DMS 273 (cell line): Measurements from ENCODE around the gene DOCK1.
A peak's percentile ranks its signal among the peaks of the same experiment; 100 is the strongest.

Experiments
- DNase-seq: peaks from one replicate; lab custom pipeline; 2025; ENCODE audit not compliant: unreplicated experiment; lab: John Stamatoyannopoulos, UW

Gene DOCK1

GRCh38 chr10:127133225-127133624, 228.0 kb downstream of the DOCK1 start:
- no peak for DNase-seq

- DNase-seq = no peak
Observed at GRCh38 chr10:127133672-127134500, 228.7 kb downstream of the DOCK1 start.

- DNase-seq = no peak
Observed at GRCh38 chr10:127135844-127136577, 230.8 kb downstream of the DOCK1 start.

GRCh38 chr10:127137391-127137790, 232.2 kb downstream of the DOCK1 start:
- no peak for DNase-seq

GRCh38 chr10:127142136-127142535, 236.9 kb downstream of the DOCK1 start:
- DNase-seq = no peak

GRCh38 chr10:127142856-127143255, 237.6 kb downstream of the DOCK1 start:
- DNase-seq = no peak

DNA sequence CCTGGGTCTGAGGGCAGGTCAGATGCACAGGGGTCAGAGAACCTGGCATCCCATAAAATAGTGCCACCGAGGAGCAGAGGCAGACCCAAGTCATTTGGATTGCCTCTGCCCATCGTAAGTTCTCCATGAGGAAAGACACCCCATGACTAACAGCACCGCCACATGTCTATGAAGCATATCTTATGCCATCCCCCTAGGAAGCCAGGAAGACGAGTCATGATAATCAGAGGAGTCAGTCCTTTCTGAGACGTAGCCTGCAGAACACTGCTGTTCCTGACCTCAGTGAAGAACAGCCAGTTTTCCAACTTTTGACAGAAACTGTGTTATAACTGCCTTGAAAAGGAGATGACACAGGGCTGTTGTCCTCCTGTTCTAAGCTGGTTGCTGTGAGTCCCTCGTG, 239.9 kb downstream of the DOCK1 start:
- no peak for DNase-seq

DNA sequence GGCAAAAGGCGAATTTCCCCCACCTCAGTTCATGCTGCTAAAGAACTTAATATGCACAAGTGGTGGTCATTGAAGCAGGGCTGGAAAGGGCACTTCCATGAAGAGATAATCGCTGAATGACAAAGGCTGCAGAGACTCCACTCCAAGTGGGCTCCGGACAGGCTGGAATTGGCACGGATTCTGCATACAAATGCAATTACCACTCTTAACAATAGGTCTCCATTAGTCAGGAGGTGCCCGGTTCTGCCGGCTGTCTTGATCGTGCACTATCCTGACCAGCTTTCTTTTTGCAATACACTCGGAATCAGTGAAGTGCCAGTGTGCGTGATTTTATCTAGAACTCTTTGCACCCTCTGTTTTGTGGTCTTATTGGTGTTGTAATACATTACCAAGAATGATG, 241.4 kb downstream of the DOCK1 start:
- DNase-seq = no peak

DNA sequence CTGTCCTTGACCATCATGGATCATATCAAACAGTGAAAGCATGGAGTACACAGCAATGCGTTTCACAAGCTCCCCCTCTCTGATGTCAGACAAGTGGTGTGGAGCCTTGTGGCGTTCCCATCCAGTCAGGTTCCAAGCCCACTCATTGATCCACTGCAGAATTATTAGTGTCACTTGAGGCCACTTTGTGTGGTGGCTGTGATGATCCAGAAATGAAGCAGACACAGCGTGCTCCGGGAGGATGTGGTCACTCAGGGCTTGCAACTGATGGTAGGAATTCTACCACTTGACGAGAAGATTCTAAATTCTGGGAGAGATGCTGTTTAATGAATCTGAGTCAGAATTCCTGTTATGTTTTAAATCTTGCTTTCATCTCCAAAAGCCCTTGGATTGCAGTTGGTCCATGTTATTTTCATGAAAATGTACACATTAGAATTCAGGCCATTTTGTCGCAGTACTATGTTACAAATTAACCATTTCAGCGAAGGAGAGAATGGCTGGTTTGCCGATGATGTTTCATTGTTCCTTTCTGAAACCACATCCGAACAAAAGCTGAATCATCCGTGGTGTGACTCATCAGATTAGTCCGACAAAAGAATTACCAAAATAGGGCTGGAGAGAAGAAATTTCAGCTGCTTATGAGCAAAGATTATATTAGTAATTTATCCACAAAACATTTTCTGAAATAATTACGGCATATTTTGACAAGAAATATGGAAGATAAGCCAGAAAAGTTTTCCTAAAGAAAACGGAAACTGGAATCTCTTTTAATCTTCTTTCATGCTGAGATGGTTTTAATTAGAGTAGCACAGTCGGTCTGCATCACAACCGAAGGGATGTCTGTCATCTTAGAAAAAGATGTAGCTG, 243.1 kb downstream of the DOCK1 start:
- DNase-seq = no peak

GRCh38 chr10:127148933-127149220, 243.6 kb downstream of the DOCK1 start:
- no peak for DNase-seq

GRCh38 chr10:127149501-127150081, 244.4 kb downstream of the DOCK1 start:
- no peak for DNase-seq

- DNase-seq = no peak
Observed at GRCh38 chr10:127150136-127150535, 244.9 kb downstream of the DOCK1 start.

GRCh38 chr10:127151541-127151940, 246.3 kb downstream of the DOCK1 start:
- no peak for DNase-seq

GRCh38 chr10:127151981-127152699, 246.9 kb downstream of the DOCK1 start:
- DNase-seq = peak; percentile 28

- no peak for DNase-seq
Observed at GRCh38 chr10:127153181-127153580, 248.0 kb downstream of the DOCK1 start.

GRCh38 chr10:127154831-127155620, 249.8 kb downstream of the DOCK1 start:
- DNase-seq = no peak

GRCh38 chr10:127157089-127157488, 251.9 kb downstream of the DOCK1 start:
- DNase-seq = no peak

GRCh38 chr10:127157506-127158200, 252.4 kb downstream of the DOCK1 start:
- DNase-seq = no peak

DNA sequence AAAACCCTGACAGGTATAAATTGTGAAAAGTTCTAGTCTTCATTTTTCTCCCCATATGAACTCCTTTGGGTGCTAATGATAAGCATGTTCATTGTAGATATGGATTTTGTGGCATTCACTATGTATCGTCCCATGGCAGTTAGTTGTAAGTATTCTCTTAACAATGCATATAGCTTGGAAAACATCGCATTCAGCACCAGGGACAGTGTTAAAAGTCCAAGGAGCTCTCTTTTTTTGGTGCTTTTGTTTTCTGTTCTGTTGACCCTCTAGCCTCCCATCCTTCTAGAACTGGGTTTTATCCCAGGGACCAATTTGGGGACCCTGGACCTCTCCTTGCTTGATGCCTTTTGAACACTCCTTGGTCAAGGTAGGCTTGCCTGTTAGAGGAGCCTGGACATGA, 253.4 kb downstream of the DOCK1 start:
- no peak for DNase-seq
